A673 (cell line): Measurements from ENCODE around the gene SLC22A6. TPM values are rescaled to one million over a fixed set of nuclear protein-coding genes. Genes with fewer than 3 reads are reported as not detected.

Experiments
- BruUV-seq: library from RNA; stranded (reverse); fragments of 400-500 nt; replicated peaks from 2 replicates; lab custom pipeline; 2021; lab: Mats Ljungman, UMichigan
- CTCF ChIA-PET: fragments of 300-600 bp; sonication (Branson Sonifier 250); formaldehyde crosslinking; loops from one replicate; lab custom pipeline; 2022; ENCODE audit warnings: antibody characterized with exemption; lab: Charles Lee
- POLR2A ChIA-PET: fragments of 300-600 bp; sonication (Branson Sonifier 250); formaldehyde crosslinking; loops from one replicate; lab custom pipeline; 2022; ENCODE audit warnings: antibody characterized with exemption; ENCODE audit not compliant: low non-redundant PET; lab: Charles Lee
- DNase-seq: peaks from one replicate; pipeline ENCODE4 v3.0.0-alpha.2; 2015; ENCODE audit warnings: low spot score
- H3K27ac ChIP-seq: fragments of 200-600 bp; sonication (generic); 2 replicates; pipeline ENCODE4 v1.5.1; 2016; ENCODE audit warnings: mixed run types, low read depth, mild to moderate bottlenecking, mixed read lengths, antibody characterized with exemption, low read length; ENCODE audit not compliant: poor library complexity, severe bottlenecking
- H3K27me3 ChIP-seq: fragments of 200-600 bp; sonication (generic); replicated peaks from 2 replicates; pipeline ENCODE4 v1.6.1; 2017; ENCODE audit warnings: mixed run types, low read depth, mild to moderate bottlenecking, mixed read lengths, antibody characterized with exemption, low read length; ENCODE audit not compliant: insufficient read depth, poor library complexity
- H3K36me3 ChIP-seq: fragments of 200-600 bp; sonication (generic); 2 replicates; pipeline ENCODE4 v1.6.1; 2016; ENCODE audit warnings: mixed run types, mild to moderate bottlenecking, mixed read lengths, antibody characterized with exemption, low read length; ENCODE audit not compliant: insufficient read depth, poor library complexity, severe bottlenecking
- H3K4me1 ChIP-seq: fragments of 200-600 bp; sonication (generic); 2 replicates; pipeline ENCODE4 v1.6.1; 2017; ENCODE audit warnings: mixed run types, mild to moderate bottlenecking, mixed read lengths, antibody characterized with exemption, low read length; ENCODE audit not compliant: insufficient read depth, poor library complexity, severe bottlenecking
- H3K4me3 ChIP-seq: fragments of 200-600 bp; sonication (generic); 2 replicates; pipeline ENCODE4 v1.5.1; 2016; ENCODE audit warnings: low read depth, mixed run types, mild to moderate bottlenecking, mixed read lengths, low read length; ENCODE audit not compliant: poor library complexity, severe bottlenecking
- H3K9me3 ChIP-seq: fragments of 200-600 bp; sonication (generic); 2 replicates; pipeline ENCODE4 v1.6.1; 2016; ENCODE audit warnings: mixed run types, low read depth, mild to moderate bottlenecking, mixed read lengths, antibody characterized with exemption, low read length; ENCODE audit not compliant: poor library complexity, severe bottlenecking
- CTCF ChIP-seq: fragments of 300-800, 200-600 bp; sonication (generic); conservative IDR thresholded peaks from 2 replicates; pipeline ENCODE4 v1.5.1; 2017; ENCODE audit warnings: low read depth, mild to moderate bottlenecking, antibody characterized with exemption, low read length, moderate library complexity, mixed read lengths
- EZH2 ChIP-seq: fragments of 200-600 bp; sonication (generic); IDR thresholded peaks from 2 replicates; pipeline ENCODE4 v1.6.1; 2017; ENCODE audit warnings: borderline replicate concordance, low read depth, mild to moderate bottlenecking, mixed read lengths, antibody characterized with exemption, low read length; ENCODE audit not compliant: poor library complexity, severe bottlenecking
- intact Hi-C: fragments of 100-400 bp; cut with micrococcal nuclease; formaldehyde crosslinking; loops from one replicate; pipeline ENCODE4 v1.10.0; 2022; ENCODE audit not compliant: unreplicated experiment
- total RNA-seq: library from RNA; stranded (reverse); gene quantifications from 2 replicates; pipeline ENCODE4 v1.2.3, GENCODE V29; 2021

SLC22A6 gene
- total RNA-seq, 1 experiment from 2014 or later: not detected

DNA sequence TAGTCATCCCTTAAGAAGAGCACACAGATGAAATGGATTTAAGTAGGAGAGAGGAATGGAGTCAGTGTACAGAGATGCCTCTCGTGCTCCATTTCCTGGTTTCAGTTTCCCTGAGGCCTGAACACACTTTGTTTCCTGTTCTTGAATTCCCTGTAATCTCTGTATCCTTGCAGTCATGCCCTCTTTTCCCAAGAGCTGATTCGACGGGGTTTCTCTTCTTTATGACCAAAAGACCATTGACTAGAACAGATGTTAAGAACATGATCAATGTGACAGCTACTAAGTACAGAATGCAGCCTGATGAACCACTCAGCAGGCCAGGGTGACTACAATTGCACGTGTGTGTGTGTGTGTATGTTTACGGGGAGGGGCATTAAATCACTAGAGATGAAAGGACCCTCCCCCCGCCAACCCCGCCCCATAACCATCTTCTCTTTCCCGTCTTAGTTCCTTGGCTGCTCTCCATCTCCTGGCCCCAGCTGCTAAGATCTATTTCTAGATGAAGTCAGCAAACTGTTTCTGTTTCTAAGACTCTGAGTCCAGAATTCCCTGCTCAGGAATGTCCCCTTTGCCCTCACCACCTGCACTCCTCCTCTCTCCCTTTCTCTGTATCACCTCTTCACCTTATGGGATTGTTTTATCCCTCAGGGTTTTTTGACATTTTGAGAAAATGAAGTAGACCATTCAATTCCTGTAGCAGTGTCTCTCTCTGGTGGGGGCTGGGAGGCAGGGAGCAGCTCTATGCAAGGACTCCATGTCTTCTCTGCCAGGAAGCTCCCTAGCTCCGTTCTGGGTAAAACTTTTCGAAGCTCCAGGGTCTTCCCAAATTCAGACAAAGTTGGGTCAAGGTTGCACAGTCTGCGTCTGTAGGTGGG is 26.0 kb downstream of the SLC22A6 start:
- peaks cover 11% of the 10 kb centered on the region for H3K4me1 ChIP-seq
- TF ChIP-seq CTCF: no peak
- no peak for TF ChIP-seq EZH2
- intact Hi-C loops: no loop called here
- H3K9me3 ChIP-seq: no peaks in the 10 kb centered on the region
- H3K27ac ChIP-seq: no peak overlapping the region
- H3K36me3 ChIP-seq: no peaks in the 10 kb centered on the region
- peak; percentile 58 for DNase-seq
- POLR2A ChIA-PET: interaction anchor here (0.6 kb wide), 1 partner anchor 29 kb away, joined by 3 read pairs; no protein-coding TSS in a partner anchor
- BruUV-seq: no TSS peak
- CTCF ChIA-PET: interaction anchor here (0.9 to 1.2 kb wide), 2 partner anchors 16 to 17 kb away, joined by 4 to 5 read pairs; no protein-coding TSS in a partner anchor
- no peak overlapping the region for H3K4me3 ChIP-seq
- no peaks in the 10 kb centered on the region for H3K27me3 ChIP-seq

DNA sequence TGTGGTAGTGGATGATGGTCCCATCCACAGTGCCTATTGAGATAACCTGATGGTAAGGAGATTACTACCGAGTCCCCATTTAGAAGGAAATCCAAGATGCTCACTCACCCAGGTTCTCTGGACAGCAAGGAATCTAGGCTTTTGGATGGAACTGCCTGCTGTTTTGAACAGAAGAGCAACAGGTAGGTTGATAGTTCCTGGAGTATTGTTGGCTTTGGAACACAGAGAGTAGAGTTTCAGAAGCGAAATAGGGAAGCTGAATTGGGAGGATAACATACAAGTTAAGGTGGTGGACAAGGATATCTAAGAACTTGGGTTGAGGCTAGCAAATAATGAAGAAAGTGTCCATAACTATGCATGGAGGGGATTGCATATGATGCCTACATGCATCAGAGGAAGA is 27.6 kb downstream of the SLC22A6 start:
- intact Hi-C loops: no loop called here
- no peak for TF ChIP-seq EZH2
- no peak for TF ChIP-seq CTCF
- no peaks in the 10 kb centered on the region for H3K36me3 ChIP-seq
- DNase-seq: no peak
- H3K9me3 ChIP-seq: no peaks in the 10 kb centered on the region
- no peaks in the 10 kb centered on the region for H3K27me3 ChIP-seq
- BruUV-seq: no TSS peak
- H3K4me1 ChIP-seq: peaks cover 11% of the 10 kb centered on the region
- no peak overlapping the region for H3K4me3 ChIP-seq
- ChIA-PET POLR2A (no interaction called here), CTCF (no interaction called here)
- H3K27ac ChIP-seq: no peak overlapping the region

GRCh38 chr11:62954478-62954877 is 30.3 kb downstream of the SLC22A6 start:
- ChIA-PET POLR2A (no interaction called here), CTCF (interaction anchor here (0.6 kb wide), 1 partner anchor 16 kb away, joined by 3 read pairs; no protein-coding TSS in a partner anchor)
- Histone ChIP-seq H3K36me3 (no peaks in the 10 kb centered on the region), H3K27me3 (no peaks in the 10 kb centered on the region), H3K27ac (no peak overlapping the region), H3K4me3 (no peak overlapping the region), H3K4me1 (peaks cover 11% of the 10 kb centered on the region), H3K9me3 (no peaks in the 10 kb centered on the region)
- no TSS peak for BruUV-seq
- intact Hi-C loops: no loop called here
- TF ChIP-seq EZH2: no peak
- no peak for TF ChIP-seq CTCF
- no peak for DNase-seq
